ENCODE results near the gene ERCC2. TPM values are rescaled to one million over a fixed set of nuclear protein-coding genes. Genes with fewer than 3 reads are reported as not detected.

ERCC2 gene
- polyA plus RNA-seq, 1 donor (not counting 4 experiments of a cell fraction or from before 2014, with no cell fraction given) = 27.6 TPM

DNA sequence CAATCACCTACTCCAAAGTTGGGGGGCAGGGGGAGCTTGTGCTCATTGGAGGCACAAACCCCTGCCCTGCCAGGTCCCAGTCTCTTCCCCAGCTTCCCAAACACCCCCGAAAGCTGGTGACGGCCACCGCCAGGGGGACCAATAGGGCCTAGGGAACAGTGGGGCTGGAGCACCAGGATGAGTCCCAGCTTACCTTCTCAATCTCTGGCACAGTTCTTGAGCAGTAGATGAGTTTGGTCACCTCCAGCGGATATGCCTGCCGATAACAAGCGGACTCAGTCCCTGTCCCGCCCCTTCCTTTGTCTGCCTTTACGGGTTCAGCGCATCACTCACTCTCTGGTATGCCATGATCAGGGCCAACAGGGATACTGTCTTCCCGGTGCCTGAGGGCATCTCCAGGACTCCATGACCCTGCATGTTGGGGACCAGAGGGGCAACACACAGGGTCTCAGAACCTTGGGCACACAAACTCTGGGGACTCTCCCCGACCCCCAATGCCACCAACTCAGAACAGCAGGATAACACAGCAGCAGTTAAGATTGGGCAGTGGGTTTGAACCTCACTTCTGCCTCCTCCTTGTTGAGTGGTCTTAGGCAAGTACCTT is 1.5 kb downstream of the ERCC2 start:
- Histone ChIP-seq H3K9me3 (ENCODE audit: control insufficient read depth, low read depth, low read length) (no peaks in the 10 kb centered on the region), H4K20me1 (ENCODE audit: control insufficient read depth, extremely low read depth, insufficient read depth, low read length) (no peaks in the 10 kb centered on the region), H3K9me1 (ENCODE audit: control insufficient read depth, extremely low read depth, insufficient read depth, low read length) (no peaks in the 10 kb centered on the region), H3K27ac (ENCODE audit: control insufficient read depth, insufficient read depth, low read length) (no peak overlapping the region), H3K4me3 (ENCODE audit: control insufficient read depth in 2 of 3, extremely low read depth in 1 of 3, insufficient read depth in 2 of 3, low read depth in 1 of 3, low read length in 3 of 3) (peak overlapping the region in 1 of 3 experiments; percentile 27), H3K4me1 (ENCODE audit: control insufficient read depth, extremely low read depth, insufficient read depth, low read length) (peaks cover 15% of the 10 kb centered on the region), H2AFZ (ENCODE audit: control insufficient read depth, low read length) (no peak overlapping the region), H3K36me3 (ENCODE audit: control insufficient read depth in 2 of 2, extremely low read depth in 1 of 2, insufficient read depth in 2 of 2, low read length in 2 of 2) (peaks cover 9 to 14% of the 10 kb centered on the region in 2 experiments), H3K79me2 (ENCODE audit: control insufficient read depth, insufficient read depth, low read length) (peaks cover 14% of the 10 kb centered on the region), H3K4me2 (ENCODE audit: control insufficient read depth, extremely low read depth, insufficient read depth, low read depth, low read length) (peak overlapping the region; percentile 85), H3K27me3 (ENCODE audit: control insufficient read depth, extremely low read depth, insufficient read depth, low read length) (no peaks in the 10 kb centered on the region), H3K9ac (ENCODE audit: control insufficient read depth, extremely low read depth, insufficient read depth, low read length) (no peak overlapping the region)
- FAIRE-seq (no peak), DNase-seq (ENCODE audit: low read depth, low spot score) (no peak)
- TF ChIP-seq EZH2 (IDR thresholded peaks at IDR 0.05; ENCODE audit: low read length) = no peak
- TF ChIP-seq, protein P1, sequence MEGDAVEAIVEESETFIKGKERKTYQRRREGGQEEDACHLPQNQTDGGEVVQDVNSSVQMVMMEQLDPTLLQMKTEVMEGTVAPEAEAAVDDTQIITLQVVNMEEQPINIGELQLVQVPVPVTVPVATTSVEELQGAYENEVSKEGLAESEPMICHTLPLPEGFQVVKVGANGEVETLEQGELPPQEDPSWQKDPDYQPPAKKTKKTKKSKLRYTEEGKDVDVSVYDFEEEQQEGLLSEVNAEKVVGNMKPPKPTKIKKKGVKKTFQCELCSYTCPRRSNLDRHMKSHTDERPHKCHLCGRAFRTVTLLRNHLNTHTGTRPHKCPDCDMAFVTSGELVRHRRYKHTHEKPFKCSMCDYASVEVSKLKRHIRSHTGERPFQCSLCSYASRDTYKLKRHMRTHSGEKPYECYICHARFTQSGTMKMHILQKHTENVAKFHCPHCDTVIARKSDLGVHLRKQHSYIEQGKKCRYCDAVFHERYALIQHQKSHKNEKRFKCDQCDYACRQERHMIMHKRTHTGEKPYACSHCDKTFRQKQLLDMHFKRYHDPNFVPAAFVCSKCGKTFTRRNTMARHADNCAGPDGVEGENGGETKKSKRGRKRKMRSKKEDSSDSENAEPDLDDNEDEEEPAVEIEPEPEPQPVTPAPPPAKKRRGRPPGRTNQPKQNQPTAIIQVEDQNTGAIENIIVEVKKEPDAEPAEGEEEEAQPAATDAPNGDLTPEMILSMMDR (optimal IDR thresholded peaks at IDR 0.05 in 1 of 3, IDR thresholded peaks at IDR 0.05 in 1 of 3, conservative IDR thresholded peaks at IDR 0.05 in 1 of 3; ENCODE audit: extremely low read depth in 1 of 3, insufficient read depth in 2 of 3, low read length in 3 of 3) = no peak
- dilution Hi-C loops (cut with MboI; ENCODE audit: extremely low pct_ligation_motif_present, low sequenced_read_pairs) = no loop called here

DNA sequence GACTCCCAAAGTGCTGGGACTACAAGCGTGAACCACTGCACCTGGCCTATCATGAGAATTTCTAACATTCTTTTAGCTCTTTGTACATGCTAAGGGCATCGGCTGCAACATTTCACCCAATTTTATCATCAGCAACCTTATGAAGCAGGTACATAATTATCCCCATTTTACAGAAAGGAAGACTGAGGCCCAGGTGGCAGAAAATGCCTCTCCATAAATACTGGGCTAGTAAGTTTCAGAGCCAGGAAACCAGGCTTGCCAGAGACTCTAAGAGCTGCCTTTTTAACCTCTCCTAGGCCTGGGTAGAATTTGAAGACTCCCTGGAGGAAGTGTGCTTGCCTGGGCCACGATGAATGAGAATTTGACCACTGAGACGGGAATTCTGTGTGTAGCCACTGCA is 2.2 kb downstream of the ERCC2 start:
- Histone ChIP-seq H3K36me3 (ENCODE audit: control insufficient read depth in 2 of 2, extremely low read depth in 1 of 2, insufficient read depth in 2 of 2, low read length in 2 of 2) (peaks cover 10 to 14% of the 10 kb centered on the region in 2 experiments), H3K4me2 (ENCODE audit: control insufficient read depth, extremely low read depth, insufficient read depth, low read depth, low read length) (no peak overlapping the region), H3K4me3 (ENCODE audit: control insufficient read depth in 2 of 3, extremely low read depth in 1 of 3, insufficient read depth in 2 of 3, low read depth in 1 of 3, low read length in 3 of 3) (no peak overlapping the region), H3K79me2 (ENCODE audit: control insufficient read depth, insufficient read depth, low read length) (peaks cover 14% of the 10 kb centered on the region), H3K9me3 (ENCODE audit: control insufficient read depth, low read depth, low read length) (no peaks in the 10 kb centered on the region), H3K9ac (ENCODE audit: control insufficient read depth, extremely low read depth, insufficient read depth, low read length) (no peak overlapping the region), H2AFZ (ENCODE audit: control insufficient read depth, low read length) (no peak overlapping the region), H3K4me1 (ENCODE audit: control insufficient read depth, extremely low read depth, insufficient read depth, low read length) (peaks cover 15% of the 10 kb centered on the region), H3K9me1 (ENCODE audit: control insufficient read depth, extremely low read depth, insufficient read depth, low read length) (no peaks in the 10 kb centered on the region), H3K27ac (ENCODE audit: control insufficient read depth, insufficient read depth, low read length) (no peak overlapping the region), H4K20me1 (ENCODE audit: control insufficient read depth, extremely low read depth, insufficient read depth, low read length) (no peaks in the 10 kb centered on the region), H3K27me3 (ENCODE audit: control insufficient read depth, extremely low read depth, insufficient read depth, low read length) (no peaks in the 10 kb centered on the region)
- dilution Hi-C loops (cut with MboI; ENCODE audit: extremely low pct_ligation_motif_present, low sequenced_read_pairs) = no loop called here
- no peak for TF ChIP-seq EZH2 (IDR thresholded peaks at IDR 0.05; ENCODE audit: low read length)
- TF ChIP-seq, protein P1 (optimal IDR thresholded peaks at IDR 0.05 in 1 of 3, IDR thresholded peaks at IDR 0.05 in 1 of 3, conservative IDR thresholded peaks at IDR 0.05 in 1 of 3; ENCODE audit: extremely low read depth in 1 of 3, insufficient read depth in 2 of 3, low read length in 3 of 3) = no peak
- FAIRE-seq (no peak), DNase-seq (ENCODE audit: low read depth, low spot score) (no peak)

Measured in keratinocyte (primary cell).